IPS-20b (cell line): Measurements from ENCODE around the gene IGLL1.
"Not testable (repeated sequence)": the region's sequence is repeated elsewhere in the genome, so short reads cannot be mapped to it uniquely, and the experiment has no call there.

Source experiments
- H3K27ac ChIP-seq: one replicate; pipeline ENCODE4 v1.5.1; 2013; ENCODE audit warnings: low read length
- H3K27me3 ChIP-seq: 2 replicates; pipeline ENCODE4 v1.6.1; 2013; ENCODE audit warnings: mild to moderate bottlenecking, low read length, inconsistent platforms; ENCODE audit not compliant: insufficient read depth
- H3K36me3 ChIP-seq: 2 replicates; pipeline ENCODE4 v1.6.1; 2013; ENCODE audit warnings: low read depth, mild to moderate bottlenecking, inconsistent platforms, low read length, moderate library complexity; ENCODE audit not compliant: insufficient read depth
- H3K4me1 ChIP-seq: 2 replicates; pipeline ENCODE4 v1.6.1; 2013; ENCODE audit warnings: mild to moderate bottlenecking, control low read depth, inconsistent platforms, low read length, moderate library complexity; ENCODE audit not compliant: insufficient read depth
- H3K4me3 ChIP-seq: 2 replicates; pipeline ENCODE4 v1.5.1; 2013; ENCODE audit warnings: mild to moderate bottlenecking, low read length, inconsistent platforms
- H3K9ac ChIP-seq: 2 replicates; pipeline ENCODE4 v1.6.1; 2013; ENCODE audit warnings: low read depth, mild to moderate bottlenecking, inconsistent platforms, low read length, moderate library complexity
- H3K9me3 ChIP-seq: 2 replicates; pipeline ENCODE4 v1.6.1; 2013; ENCODE audit warnings: mild to moderate bottlenecking, low read depth, low read length, inconsistent platforms; ENCODE audit not compliant: insufficient read depth

The IGLL1 gene

GRCh38 chr22:23579870-23580575, at the start of gene IGLL1:
Gene IGLL1 (minus strand): TSS chr22:23580290. CDS start chr22:23580190, 100 bp downstream.
- Histone ChIP-seq H3K9ac (no peak within 1 kb of the TSS), H3K27me3 (no peaks in the 10 kb centered on the region), H3K36me3 (no peaks in the 10 kb centered on the region), H3K4me1 (no peaks in the 10 kb centered on the region), H3K9me3 (no peaks in the 10 kb centered on the region), H3K4me3 (no peak within 1 kb of the TSS), H3K27ac (no peak within 1 kb of the TSS)

- not testable (repeated sequence) for H3K4me3 ChIP-seq, H3K4me1 ChIP-seq, H3K36me3 ChIP-seq, H3K27ac ChIP-seq, H3K9me3 ChIP-seq, H3K9ac ChIP-seq
- peaks cover 11% of the 10 kb centered on the region for H3K27me3 ChIP-seq
Observed at GRCh38 chr22:23628056-23628743, 48.1 kb upstream of the IGLL1 start.

GRCh38 chr22:23627401-23628055, 47.4 kb upstream of the IGLL1 start:
- H3K36me3 ChIP-seq, H3K27ac ChIP-seq, H3K9me3 ChIP-seq, H3K4me1 ChIP-seq, H3K9ac ChIP-seq, H3K4me3 ChIP-seq: not testable (repeated sequence)
- H3K27me3 ChIP-seq = peaks cover 11% of the 10 kb centered on the region

DNA sequence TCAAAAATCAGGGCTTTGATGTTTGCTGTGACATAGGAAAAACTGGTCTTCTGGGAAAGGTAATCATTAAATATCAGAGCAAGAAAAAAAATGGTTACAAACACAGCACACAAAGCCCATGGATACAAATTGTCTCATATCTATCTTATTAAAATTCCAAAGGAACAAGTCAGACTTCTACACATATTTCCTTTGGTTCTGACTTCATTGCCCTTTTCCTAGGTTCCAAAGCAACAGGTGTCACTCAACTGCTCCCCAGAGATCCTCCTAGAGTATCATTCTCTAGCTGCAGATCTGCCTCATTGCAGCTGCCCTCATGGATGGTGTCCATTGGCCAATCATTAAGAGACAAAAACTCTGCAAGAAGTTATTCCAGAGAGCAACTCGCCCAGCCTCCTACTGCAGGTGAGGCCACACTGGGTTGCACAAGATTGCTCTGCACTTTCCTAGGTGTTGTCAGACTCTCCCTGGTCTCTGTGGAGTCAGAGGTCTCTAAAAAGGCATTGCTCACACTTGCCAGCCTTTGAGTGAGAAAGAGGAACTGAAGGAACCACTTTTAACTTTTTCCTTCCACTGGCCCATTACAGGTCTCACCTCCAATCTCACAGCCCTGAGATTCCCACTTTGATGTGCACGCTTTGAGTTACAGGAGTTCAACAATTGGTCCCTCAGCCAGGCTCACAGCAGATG, 46.3 kb upstream of the IGLL1 start:
- Histone ChIP-seq H3K36me3 (no peaks in the 10 kb centered on the region), H3K9ac (no peak overlapping the region), H3K27me3 (peaks cover 11% of the 10 kb centered on the region), H3K9me3 (no peaks in the 10 kb centered on the region), H3K4me1 (no peaks in the 10 kb centered on the region), H3K4me3 (no peak overlapping the region), H3K27ac (no peak overlapping the region)

GRCh38 chr22:23622634-23623033, 42.5 kb upstream of the IGLL1 start:
- no peak overlapping the region for H3K4me3 ChIP-seq
- H3K4me1 ChIP-seq = no peaks in the 10 kb centered on the region
- no peaks in the 10 kb centered on the region for H3K36me3 ChIP-seq
- H3K27ac ChIP-seq = no peak overlapping the region
- H3K9ac ChIP-seq = no peak overlapping the region
- no peaks in the 10 kb centered on the region for H3K9me3 ChIP-seq
- H3K27me3 ChIP-seq = peaks cover 11% of the 10 kb centered on the region

DNA sequence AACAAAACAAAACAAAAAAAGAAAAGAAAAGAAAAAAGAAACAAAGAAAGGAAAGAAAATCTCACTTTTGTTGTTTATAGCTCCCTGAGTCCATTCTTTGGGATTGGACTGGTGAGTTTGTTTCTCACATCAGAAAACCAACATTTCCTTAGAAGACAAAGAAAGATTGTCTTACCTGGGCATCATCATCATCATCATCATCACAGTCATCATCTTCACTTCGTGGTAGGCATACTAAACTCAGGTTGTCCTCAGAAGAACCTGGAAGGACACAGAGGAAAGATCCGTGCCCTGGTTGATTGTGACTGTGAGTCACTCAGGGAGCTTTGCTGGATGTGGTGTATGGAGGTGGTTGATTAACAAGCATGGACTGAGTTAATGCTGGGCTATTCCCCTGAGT, 41.8 kb upstream of the IGLL1 start:
- not testable (repeated sequence) for H3K36me3 ChIP-seq, H3K9ac ChIP-seq, H3K9me3 ChIP-seq, H3K4me1 ChIP-seq, H3K4me3 ChIP-seq, H3K27ac ChIP-seq
- H3K27me3 ChIP-seq = peaks cover 11% of the 10 kb centered on the region

- Histone ChIP-seq H3K27ac (no peak overlapping the region), H3K36me3 (no peaks in the 10 kb centered on the region), H3K4me3 (no peak overlapping the region), H3K9ac (no peak overlapping the region), H3K4me1 (no peaks in the 10 kb centered on the region), H3K27me3 (peaks cover 14% of the 10 kb centered on the region), H3K9me3 (no peaks in the 10 kb centered on the region)
Observed at GRCh38 chr22:23621082-23621780, 41.1 kb upstream of the IGLL1 start.

DNA sequence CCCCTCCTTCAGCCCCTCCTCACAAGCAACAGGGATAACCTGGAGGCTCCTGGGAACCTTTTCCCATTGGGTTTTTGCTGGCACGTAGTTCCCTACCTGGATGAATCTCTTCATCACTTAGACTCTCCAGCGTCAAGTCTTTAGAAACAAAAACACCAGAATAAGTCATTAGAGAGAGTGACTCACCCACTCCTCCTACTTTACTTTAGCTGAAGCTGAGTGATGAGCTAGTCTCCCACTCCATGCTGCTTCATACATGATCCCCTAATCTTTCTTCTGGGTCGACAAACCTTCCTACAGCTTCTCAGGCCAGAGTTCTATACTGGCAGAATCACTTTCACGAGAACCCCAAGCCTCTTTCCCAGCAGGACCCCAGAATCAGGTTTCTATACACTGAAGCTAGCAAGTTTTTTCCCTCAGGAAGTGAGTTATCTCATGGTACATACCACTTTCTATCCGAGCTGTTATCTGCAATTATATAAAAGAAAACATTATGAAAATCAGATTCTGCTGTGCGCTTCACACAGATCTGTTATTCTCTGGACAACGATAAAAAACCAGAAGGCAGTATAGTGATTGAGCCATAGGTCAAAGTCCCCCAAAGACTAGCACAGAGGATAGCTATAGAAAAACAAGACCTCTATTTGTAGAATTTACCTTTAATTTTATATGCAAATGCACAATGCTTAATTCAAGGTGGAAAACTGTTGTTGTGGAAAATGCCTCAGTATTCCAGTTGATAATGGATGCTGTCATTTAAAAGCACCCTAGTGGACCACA, 33.3 kb upstream of the IGLL1 start:
- Histone ChIP-seq H3K27ac (no peak overlapping the region), H3K9me3 (no peaks in the 10 kb centered on the region), H3K36me3 (no peaks in the 10 kb centered on the region), H3K4me1 (no peaks in the 10 kb centered on the region), H3K27me3 (peaks cover 18% of the 10 kb centered on the region; the same call in 1 of the 2 replicates), H3K4me3 (no peak overlapping the region), H3K9ac (no peak overlapping the region)

GRCh38 chr22:23609983-23610781, 30.1 kb upstream of the IGLL1 start:
- no peak overlapping the region for H3K9ac ChIP-seq
- no peaks in the 10 kb centered on the region for H3K4me1 ChIP-seq
- H3K27ac ChIP-seq = no peak overlapping the region
- no peaks in the 10 kb centered on the region for H3K36me3 ChIP-seq
- H3K9me3 ChIP-seq = no peaks in the 10 kb centered on the region
- peaks cover 5% of the 10 kb centered on the region; the same call in 1 of the 2 replicates for H3K27me3 ChIP-seq
- no peak overlapping the region for H3K4me3 ChIP-seq

DNA sequence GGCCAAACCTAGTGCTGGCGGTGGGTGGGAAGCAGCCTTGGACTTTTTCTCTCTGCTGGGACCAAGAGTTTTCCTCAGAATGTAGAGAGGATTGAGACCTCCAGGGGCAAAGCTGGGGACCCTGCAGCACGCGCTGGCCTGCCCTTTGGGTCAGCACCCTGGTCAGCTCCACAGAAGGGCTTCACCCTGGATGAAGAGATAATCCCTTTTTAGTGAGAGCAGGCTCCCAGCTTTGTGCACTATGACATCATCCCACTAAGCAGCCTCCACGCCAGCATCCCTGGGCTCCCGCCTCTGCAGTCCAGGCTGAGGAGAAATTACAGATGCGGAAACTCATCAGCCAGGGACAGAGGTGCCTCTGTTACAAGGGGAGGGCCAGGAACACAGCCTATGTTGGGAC, 28.5 kb upstream of the IGLL1 start:
- H3K9me3 ChIP-seq = no peaks in the 10 kb centered on the region
- H3K36me3 ChIP-seq = no peaks in the 10 kb centered on the region
- peaks cover 5% of the 10 kb centered on the region; the same call in 1 of the 2 replicates for H3K27me3 ChIP-seq
- no peaks in the 10 kb centered on the region for H3K4me1 ChIP-seq
- no peak overlapping the region for H3K9ac ChIP-seq
- no peak overlapping the region for H3K4me3 ChIP-seq
- H3K27ac ChIP-seq = no peak overlapping the region
